ENCODE results near the gene YJEFN3. TPM values are rescaled to one million over a fixed set of nuclear protein-coding genes. Genes with fewer than 3 reads are reported as not detected.

Gene YJEFN3
- total and polyA plus RNA-seq, 4 donors: 0.77 to 4.7 (median 3.8) TPM

DNA sequence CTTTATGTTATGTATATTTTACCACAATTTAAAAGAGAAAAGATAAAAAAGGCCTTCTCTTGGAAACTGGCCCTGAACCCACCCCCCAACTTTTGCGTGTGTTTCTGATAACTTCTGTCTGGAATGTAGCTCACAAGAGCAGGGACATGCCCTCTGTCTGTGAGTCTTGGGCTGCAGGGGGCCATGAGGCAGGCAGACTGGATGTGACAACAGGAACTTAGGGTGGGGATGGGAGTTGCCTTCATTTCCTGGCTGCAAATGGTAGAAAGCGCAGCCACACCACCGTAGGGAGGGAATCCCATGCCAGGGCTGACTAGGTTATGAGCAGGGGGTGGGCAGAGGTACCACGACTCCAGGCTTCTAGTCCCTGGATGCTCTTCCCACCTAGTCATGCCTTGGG is 31.2 kb downstream of the YJEFN3 start:
- no peaks in the 10 kb centered on the region for H3K9me3 ChIP-seq (ENCODE audit: control insufficient read depth in 4 of 4, insufficient read depth in 3 of 4, low read length in 3 of 4)
- ATAC-seq (ENCODE audit: insufficient read depth, low FRiP score) (no peak), DNase-seq (no peak)
- H3K27ac ChIP-seq (ENCODE audit: low read depth in 1 of 2, low read length in 1 of 2): no peak overlapping the region
- no peaks in the 10 kb centered on the region for H3K4me1 ChIP-seq (ENCODE audit: control insufficient read depth in 5 of 5, insufficient read depth in 5 of 5, low read length in 5 of 5)
- peaks cover 0 to 13% (median 0%) of the 10 kb centered on the region in 4 donors for H3K36me3 ChIP-seq (ENCODE audit: control insufficient read depth in 4 of 4, insufficient read depth in 4 of 4, low read length in 4 of 4)
- H3K9ac ChIP-seq (ENCODE audit: insufficient read depth in 1 of 2, low read length in 2 of 2): no peak overlapping the region
- H3K4me3 ChIP-seq: no peak overlapping the region
- TF ChIP-seq, protein P1, sequence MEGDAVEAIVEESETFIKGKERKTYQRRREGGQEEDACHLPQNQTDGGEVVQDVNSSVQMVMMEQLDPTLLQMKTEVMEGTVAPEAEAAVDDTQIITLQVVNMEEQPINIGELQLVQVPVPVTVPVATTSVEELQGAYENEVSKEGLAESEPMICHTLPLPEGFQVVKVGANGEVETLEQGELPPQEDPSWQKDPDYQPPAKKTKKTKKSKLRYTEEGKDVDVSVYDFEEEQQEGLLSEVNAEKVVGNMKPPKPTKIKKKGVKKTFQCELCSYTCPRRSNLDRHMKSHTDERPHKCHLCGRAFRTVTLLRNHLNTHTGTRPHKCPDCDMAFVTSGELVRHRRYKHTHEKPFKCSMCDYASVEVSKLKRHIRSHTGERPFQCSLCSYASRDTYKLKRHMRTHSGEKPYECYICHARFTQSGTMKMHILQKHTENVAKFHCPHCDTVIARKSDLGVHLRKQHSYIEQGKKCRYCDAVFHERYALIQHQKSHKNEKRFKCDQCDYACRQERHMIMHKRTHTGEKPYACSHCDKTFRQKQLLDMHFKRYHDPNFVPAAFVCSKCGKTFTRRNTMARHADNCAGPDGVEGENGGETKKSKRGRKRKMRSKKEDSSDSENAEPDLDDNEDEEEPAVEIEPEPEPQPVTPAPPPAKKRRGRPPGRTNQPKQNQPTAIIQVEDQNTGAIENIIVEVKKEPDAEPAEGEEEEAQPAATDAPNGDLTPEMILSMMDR (IDR thresholded peaks at IDR 0.05; ENCODE audit: control extremely low read depth, extremely low read depth): no peak
- H3K27me3 ChIP-seq (ENCODE audit: control insufficient read depth in 3 of 3, insufficient read depth in 3 of 3, low read length in 2 of 3): no peaks in the 10 kb centered on the region
- WGBS, 2 donors: 38 to 61% methylated on average over 4 of the region's 4 CpGs

DNA sequence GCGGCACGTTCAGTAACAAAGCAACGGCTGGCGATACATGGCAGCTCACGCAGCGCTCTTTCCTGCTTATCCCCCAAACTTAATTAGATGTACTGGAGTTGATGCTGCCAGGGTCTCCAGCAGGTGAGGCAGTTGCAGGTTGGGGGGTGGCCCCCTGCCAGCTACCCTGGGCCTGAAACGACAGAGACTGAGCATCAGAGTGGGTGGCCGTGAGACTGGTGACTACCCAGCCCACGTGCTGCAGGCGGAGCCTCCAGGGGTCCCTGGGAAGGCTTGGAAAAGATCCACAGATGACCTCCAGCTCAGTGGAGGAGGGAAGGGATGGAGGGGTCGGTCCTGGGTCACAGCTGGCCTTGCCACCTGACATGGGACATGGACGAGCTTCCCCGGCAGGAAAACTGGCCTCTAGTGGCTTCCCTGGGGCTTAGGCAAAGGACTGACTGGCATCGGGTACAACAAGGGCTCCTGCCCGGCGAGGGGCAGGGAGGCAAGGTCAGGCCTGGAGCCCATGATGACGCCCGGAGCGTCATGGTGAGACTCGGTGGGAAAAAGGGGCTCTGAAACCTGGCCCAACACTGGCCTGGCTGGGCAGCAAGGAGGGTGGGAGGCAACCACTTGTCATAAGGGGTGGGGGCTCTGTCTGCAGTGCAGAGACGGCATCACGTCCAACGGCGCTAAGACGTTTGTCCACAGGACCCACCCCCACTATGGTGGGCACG is 33.4 kb downstream of the YJEFN3 start:
- WGBS, 2 donors: 85 to 89% methylated on average over 26 of the region's 26 CpGs
- H3K9ac ChIP-seq (ENCODE audit: insufficient read depth in 1 of 2, low read length in 2 of 2): no peak overlapping the region
- TF ChIP-seq, protein P1 (IDR thresholded peaks at IDR 0.05; ENCODE audit: control extremely low read depth, extremely low read depth): no peak
- H3K27me3 ChIP-seq (ENCODE audit: control insufficient read depth in 3 of 3, insufficient read depth in 3 of 3, low read length in 2 of 3): no peaks in the 10 kb centered on the region
- no peaks in the 10 kb centered on the region for H3K4me1 ChIP-seq (ENCODE audit: control insufficient read depth in 5 of 5, insufficient read depth in 5 of 5, low read length in 5 of 5)
- DNase-seq (no peak), ATAC-seq (ENCODE audit: insufficient read depth, low FRiP score) (no peak)
- H3K27ac ChIP-seq (ENCODE audit: low read depth in 1 of 2, low read length in 1 of 2): no peak overlapping the region
- peaks cover 0 to 17% (median under 1%) of the 10 kb centered on the region in 4 donors for H3K36me3 ChIP-seq (ENCODE audit: control insufficient read depth in 4 of 4, insufficient read depth in 4 of 4, low read length in 4 of 4)
- H3K4me3 ChIP-seq: no peak overlapping the region
- H3K9me3 ChIP-seq (ENCODE audit: control insufficient read depth in 4 of 4, insufficient read depth in 3 of 4, low read length in 3 of 4): no peaks in the 10 kb centered on the region

DNA sequence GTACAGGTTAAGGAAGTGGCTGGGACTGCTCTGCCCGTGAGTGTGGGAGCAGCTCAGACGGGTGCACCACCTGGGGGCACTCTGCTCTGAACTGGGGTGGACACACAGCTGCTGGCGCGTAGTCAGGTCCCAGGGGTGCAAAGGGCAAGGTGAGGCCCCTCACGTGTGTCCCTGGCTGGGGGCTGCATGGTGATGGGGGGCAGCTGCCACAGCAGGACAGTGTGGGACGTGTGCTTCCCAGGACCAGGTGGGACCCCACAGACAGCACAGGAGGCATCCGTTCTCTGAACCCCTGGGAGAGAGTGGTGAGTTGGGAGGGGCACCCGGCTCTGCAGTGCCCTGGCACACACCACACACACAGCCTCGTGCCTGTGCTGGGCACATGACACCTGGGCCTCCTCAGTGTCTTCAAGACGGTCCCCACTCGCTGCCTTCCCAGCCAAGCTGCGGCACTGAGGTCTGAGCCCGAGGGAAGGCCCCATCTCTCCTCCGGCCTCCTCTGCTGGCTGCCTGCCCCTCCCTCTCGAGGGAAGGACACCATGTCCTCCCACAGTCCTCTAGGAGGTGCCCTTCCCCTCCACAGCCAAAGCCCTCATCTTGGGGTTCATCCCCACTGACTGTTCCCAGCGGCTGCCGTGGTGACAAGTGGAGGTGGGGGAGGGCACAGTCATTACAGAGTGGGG is 34.1 kb downstream of the YJEFN3 start:
- ATAC-seq (ENCODE audit: insufficient read depth, low FRiP score) (no peak), DNase-seq (no peak)
- TF ChIP-seq, protein P1 (IDR thresholded peaks at IDR 0.05; ENCODE audit: control extremely low read depth, extremely low read depth): no peak

More for the DNA sequence above, 34.1 kb downstream of the YJEFN3 start:
- H3K9me3 ChIP-seq (ENCODE audit: control insufficient read depth in 4 of 4, insufficient read depth in 3 of 4, low read length in 3 of 4): no peaks in the 10 kb centered on the region
- WGBS, 2 donors: 76 to 82% methylated on average over 17 of the region's 17 CpGs
- H3K4me1 ChIP-seq (ENCODE audit: control insufficient read depth in 5 of 5, insufficient read depth in 5 of 5, low read length in 5 of 5): no peaks in the 10 kb centered on the region
- no peak overlapping the region for H3K27ac ChIP-seq (ENCODE audit: low read depth in 1 of 2, low read length in 1 of 2)
- H3K27me3 ChIP-seq (ENCODE audit: control insufficient read depth in 3 of 3, insufficient read depth in 3 of 3, low read length in 2 of 3): no peaks in the 10 kb centered on the region
- H3K36me3 ChIP-seq (ENCODE audit: control insufficient read depth in 4 of 4, insufficient read depth in 4 of 4, low read length in 4 of 4): peaks cover 0 to 20% (median 2%) of the 10 kb centered on the region in 4 donors
- H3K9ac ChIP-seq (ENCODE audit: insufficient read depth in 1 of 2, low read length in 2 of 2): no peak overlapping the region
- H3K4me3 ChIP-seq: no peak overlapping the region
